Common myeloid progenitor, CD34-positive (primary cell): Measurements from ENCODE around the gene CIB4.

Source experiments
- CTCF ChIA-PET: fragments of 350-600 bp; sonication (Branson Sonifier 250); formaldehyde crosslinking; loops from one replicate; lab custom pipeline; 2021; ENCODE audit warnings: antibody characterized with exemption; lab: Charles Lee
- POLR2A ChIA-PET: fragments of 350-600 bp; sonication (Branson Sonifier 250); formaldehyde crosslinking; loops from one replicate; lab custom pipeline; 2021; ENCODE audit warnings: antibody characterized with exemption; lab: Charles Lee
- DNase-seq, 3 donors: peaks; one replicate each; pipeline versions ENCODE4 v3.0.0 to v3.0.0-alpha.2; 2013
- H3K27ac ChIP-seq, 2 experiments: 1 replicate in 1 of 2; 2 replicates in 1 of 2; pipeline ENCODE4 v1.7.0; 2013; ENCODE audit warnings: inconsistent platforms in 2 of 2, low read length in 2 of 2, mild to moderate bottlenecking in 2 of 2, low read depth in 1 of 2, moderate library complexity in 1 of 2; ENCODE audit not compliant: severe bottlenecking in 2 of 2, insufficient read depth in 1 of 2, poor library complexity in 1 of 2
- H3K27me3 ChIP-seq, 5 experiments: replicated peaks in 2 of 5; 1 replicate in 3 of 5; 2 replicates in 2 of 5; pipeline versions ENCODE4 v1.6.1 to v1.7.0; 2013; ENCODE audit warnings: low read length in 4 of 5, mild to moderate bottlenecking in 2 of 5, moderate library complexity in 2 of 5, inconsistent platforms in 1 of 5; ENCODE audit not compliant: insufficient read depth in 5 of 5, control insufficient read depth in 4 of 5
- H3K36me3 ChIP-seq, 4 experiments: 1 replicate in 2 of 4; 2 replicates in 2 of 4; pipeline versions ENCODE4 v1.6.1 to v1.7.0; 2013; ENCODE audit warnings: low read length in 3 of 4, control low read depth in 1 of 4, mild to moderate bottlenecking in 1 of 4; ENCODE audit not compliant: control insufficient read depth in 4 of 4, insufficient read depth in 4 of 4
- H3K4me1 ChIP-seq, 4 experiments: 1 replicate in 3 of 4; 2 replicates in 1 of 4; pipeline versions ENCODE4 v1.6.1 to v1.7.1; 2013; ENCODE audit warnings: low read length in 3 of 4, mild to moderate bottlenecking in 3 of 4, control low read depth in 1 of 4, inconsistent platforms in 1 of 4, moderate library complexity in 1 of 4; ENCODE audit not compliant: control insufficient read depth in 4 of 4, insufficient read depth in 4 of 4; ENCODE audit errors: control extremely low read depth in 1 of 4
- H3K4me3 ChIP-seq, 7 experiments: 1 replicate in 4 of 7; 2 replicates in 3 of 7; pipeline versions ENCODE4 v1.5.1 to v1.7.0; 2013; ENCODE audit warnings: mild to moderate bottlenecking in 7 of 7, low read length in 6 of 7, moderate library complexity in 6 of 7, inconsistent platforms in 2 of 7, low read depth in 2 of 7, control low read depth in 1 of 7; ENCODE audit not compliant: insufficient read depth in 4 of 7, control insufficient read depth in 1 of 7; ENCODE audit errors: extremely low read depth in 1 of 7
- H3K9me3 ChIP-seq, 5 experiments: 1 replicate in 4 of 5; 2 replicates in 1 of 5; pipeline versions ENCODE4 v1.6.1 to v1.7.1; 2013; ENCODE audit warnings: low read length in 4 of 5, mild to moderate bottlenecking in 2 of 5, inconsistent platforms in 1 of 5, low read depth in 1 of 5, moderate library complexity in 1 of 5; ENCODE audit not compliant: control insufficient read depth in 4 of 5, insufficient read depth in 2 of 5; ENCODE audit errors: control extremely low read depth in 1 of 5
- WGBS: methylation state at CpG from one replicate; pipeline ENCODE4 v1.1.5; 2013; ENCODE audit not compliant: insufficient coverage; 5-methylcytosine and 5-hydroxymethylcytosine counted together

Gene CIB4

GRCh38 chr2:26541401-26542193 lies 99.6 kb downstream of the CIB4 start:
- 97% methylated on average over 5 of the region's 6 CpGs for WGBS
- H3K9me3 ChIP-seq: no peaks in the 10 kb centered on the region
- no peak for DNase-seq
- CTCF ChIA-PET: interaction anchor here (1.2 to 1.4 kb wide), 2 partner anchors 37 to 39 kb away, joined by 3 to 5 read pairs; no protein-coding TSS in a partner anchor
- H3K4me1 ChIP-seq: no peaks in the 10 kb centered on the region
- H3K4me3 ChIP-seq: no peak overlapping the region
- peaks cover 0 to 5% (median 2%) of the 10 kb centered on the region in 5 experiments for H3K27me3 ChIP-seq
- no peaks in the 10 kb centered on the region for H3K36me3 ChIP-seq
- H3K27ac ChIP-seq: no peak overlapping the region
- POLR2A ChIA-PET: interaction anchor here (1.1 kb wide), 1 partner anchor 10 kb away, joined by 3 read pairs; no protein-coding TSS in a partner anchor

GRCh38 chr2:26540961-26541360 lies 100.2 kb downstream of the CIB4 start:
- Histone ChIP-seq H3K27ac (no peak overlapping the region), H3K36me3 (no peaks in the 10 kb centered on the region), H3K27me3 (peaks cover 0 to 5% (median 2%) of the 10 kb centered on the region in 5 experiments), H3K9me3 (no peaks in the 10 kb centered on the region), H3K4me1 (no peaks in the 10 kb centered on the region), H3K4me3 (no peak overlapping the region)
- no peak for DNase-seq
- CTCF ChIA-PET: interaction anchor here (1.0 to 1.5 kb wide), 4 partner anchors 15 to 38 kb away, joined by 3 to 5 read pairs (median 3); no protein-coding TSS in a partner anchor
- POLR2A ChIA-PET: interaction anchor here (1.1 kb wide), 1 partner anchor 11 kb away, joined by 3 read pairs; no protein-coding TSS in a partner anchor
- 61% methylated on average over 5 of the region's 6 CpGs for WGBS

GRCh38 chr2:26540306-26540705 lies 100.9 kb downstream of the CIB4 start:
- DNase-seq: no peak
- no peaks in the 10 kb centered on the region for H3K9me3 ChIP-seq
- no peaks in the 10 kb centered on the region for H3K36me3 ChIP-seq
- H3K4me1 ChIP-seq: no peaks in the 10 kb centered on the region
- no peak overlapping the region for H3K27ac ChIP-seq
- ChIA-PET CTCF (interaction anchor here (1.0 to 1.5 kb wide), 3 partner anchors 14 to 38 kb away, joined by 3 read pairs; no protein-coding TSS in a partner anchor), POLR2A (no interaction called here)
- 80% methylated on average over 5 of the region's 10 CpGs for WGBS
- no peak overlapping the region for H3K4me3 ChIP-seq
- H3K27me3 ChIP-seq: peaks cover 0 to 5% (median 2%) of the 10 kb centered on the region in 5 experiments

DNA sequence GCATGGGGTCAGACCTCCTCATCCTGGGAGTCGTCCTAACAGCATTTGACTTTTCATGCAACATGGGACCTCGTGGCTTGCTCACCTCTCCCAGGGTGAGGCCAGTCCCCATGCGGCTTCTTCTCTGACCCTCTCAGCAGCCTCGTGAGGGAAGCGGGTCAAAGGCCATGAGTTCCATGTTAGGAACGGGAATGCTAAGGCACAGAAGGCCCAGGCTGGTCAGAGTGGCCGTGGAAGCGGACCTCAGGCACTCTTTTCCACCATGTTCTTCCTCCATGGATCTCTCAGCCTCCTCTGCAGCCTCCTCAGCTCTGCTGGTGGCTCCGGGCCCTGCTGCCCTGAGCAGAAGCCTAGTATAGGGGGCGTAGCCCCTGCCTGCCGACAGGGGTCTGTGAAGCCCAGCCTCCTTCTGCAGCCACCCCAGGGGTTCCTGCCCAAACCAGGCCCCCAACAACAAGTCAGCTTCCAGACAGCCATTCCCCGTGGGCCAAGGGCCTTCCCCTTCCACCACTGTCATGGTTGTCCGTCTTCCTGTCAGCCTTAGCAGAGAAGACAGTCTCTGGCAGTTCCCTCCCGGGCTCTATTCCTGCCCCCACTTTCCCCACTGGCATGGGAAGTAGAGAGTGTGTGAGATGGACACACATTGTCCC lies 103.2 kb downstream of the CIB4 start:
- peaks cover 0 to 5% (median 2%) of the 10 kb centered on the region in 5 experiments for H3K27me3 ChIP-seq
- no peak for DNase-seq
- no peak overlapping the region for H3K4me3 ChIP-seq
- POLR2A ChIA-PET: no interaction called here
- H3K4me1 ChIP-seq: no peaks in the 10 kb centered on the region
- no peaks in the 10 kb centered on the region for H3K36me3 ChIP-seq
- WGBS: 92% methylated on average over 11 of the region's 14 CpGs
- H3K9me3 ChIP-seq: no peaks in the 10 kb centered on the region
- CTCF ChIA-PET: interaction anchor here (1.3 kb wide), 1 partner anchor 18 kb away, joined by 3 read pairs; no protein-coding TSS in a partner anchor
- no peak overlapping the region for H3K27ac ChIP-seq

GRCh38 chr2:26537069-26537825 lies 103.9 kb downstream of the CIB4 start:
- WGBS: 87% methylated on average over 12 of the region's 17 CpGs
- no peak for DNase-seq
- no peak overlapping the region for H3K27ac ChIP-seq
- no peaks in the 10 kb centered on the region for H3K4me1 ChIP-seq
- H3K9me3 ChIP-seq: no peaks in the 10 kb centered on the region
- peaks cover 0 to 5% (median 2%) of the 10 kb centered on the region in 5 experiments for H3K27me3 ChIP-seq
- POLR2A ChIA-PET: no interaction called here
- no peak overlapping the region for H3K4me3 ChIP-seq
- CTCF ChIA-PET: interaction anchor here (1.3 kb wide), 1 partner anchor 17 kb away, joined by 3 read pairs; no protein-coding TSS in a partner anchor
- no peaks in the 10 kb centered on the region for H3K36me3 ChIP-seq

GRCh38 chr2:26536371-26537068 lies 104.6 kb downstream of the CIB4 start:
- CTCF ChIA-PET: interaction anchor here (1.3 kb wide), 1 partner anchor 17 kb away, joined by 3 read pairs; no protein-coding TSS in a partner anchor
- POLR2A ChIA-PET: no interaction called here

More at GRCh38 chr2:26536371-26537068, 104.6 kb downstream of the CIB4 start:
- no peaks in the 10 kb centered on the region for H3K36me3 ChIP-seq
- peaks cover 0 to 2% (median 0%) of the 10 kb centered on the region in 5 experiments for H3K27me3 ChIP-seq
- no peak overlapping the region for H3K4me3 ChIP-seq
- H3K9me3 ChIP-seq: no peaks in the 10 kb centered on the region
- no peak for DNase-seq
- H3K27ac ChIP-seq: no peak overlapping the region
- WGBS: 92% methylated on average over 18 of the region's 20 CpGs
- no peaks in the 10 kb centered on the region for H3K4me1 ChIP-seq
